GM19193 (cell line): ENCODE measurements around the gene ARHGEF6.

Experiments used
- POLR2A ChIP-seq: IDR thresholded peaks from 4 replicates; pipeline ENCODE4 v1.6.1; 2011; ENCODE audit not compliant: insufficient read depth, insufficient read length; ENCODE audit errors: extremely low read depth

The ARHGEF6 gene

GRCh38 chrX:136780763-136781162 is at the start of gene ARHGEF6:
Gene ARHGEF6 (minus strand): TSS chrX:136780932. CDS start chrX:136780882, 50 bp downstream.
- no peak for TF ChIP-seq POLR2A

- TF ChIP-seq POLR2A, result no peak
Measured at GRCh38 chrX:136829413-136829812, 48.7 kb upstream of the ARHGEF6 start.

- TF ChIP-seq POLR2A, result no peak
Measured at GRCh38 chrX:136828830-136829229, 48.1 kb upstream of the ARHGEF6 start.

- TF ChIP-seq POLR2A, result no peak
Measured at GRCh38 chrX:136827026-136827425, 46.3 kb upstream of the ARHGEF6 start.

DNA sequence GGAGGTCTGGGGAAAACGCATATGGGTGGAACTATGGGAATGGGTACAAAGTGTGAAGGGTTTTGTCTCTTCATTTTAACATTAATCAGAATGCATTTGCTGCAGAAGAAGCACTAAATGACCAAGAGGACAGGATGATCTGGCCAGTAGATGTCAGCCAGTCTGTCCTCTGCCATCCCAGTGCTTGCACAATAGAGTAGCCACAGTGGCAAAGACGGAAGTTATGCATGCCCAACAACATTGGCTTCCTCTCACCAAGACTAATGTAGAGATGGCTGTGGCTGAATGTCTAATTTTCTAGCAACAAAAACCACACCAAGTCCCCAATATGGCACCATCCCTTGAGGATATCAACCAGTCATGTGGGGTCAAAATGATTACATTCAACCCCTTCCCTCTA is 45.0 kb upstream of the ARHGEF6 start:
- TF ChIP-seq POLR2A, result no peak

DNA sequence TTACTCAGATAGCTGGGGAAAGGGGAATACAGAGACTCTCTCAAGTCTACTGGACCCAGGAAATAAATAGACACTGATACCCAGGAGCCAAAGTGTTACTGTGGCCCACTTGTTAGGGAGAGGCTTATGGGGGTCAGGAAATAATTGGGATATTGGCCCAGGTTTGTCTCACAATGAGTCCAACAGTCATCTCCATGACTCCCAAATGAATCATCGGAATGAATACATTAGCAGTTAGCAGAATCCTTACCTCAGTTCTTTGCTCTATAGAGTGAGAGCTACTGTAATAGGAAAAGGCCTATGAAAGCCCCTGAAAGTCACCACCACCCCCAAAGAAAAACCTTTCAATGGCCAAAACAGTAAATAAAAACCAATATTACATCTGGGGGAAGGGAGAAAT is 42.4 kb upstream of the ARHGEF6 start:
- no peak for TF ChIP-seq POLR2A

GRCh38 chrX:136822337-136823095 is 41.8 kb upstream of the ARHGEF6 start:
- TF ChIP-seq POLR2A, result no peak

- no peak for TF ChIP-seq POLR2A
Measured at GRCh38 chrX:136819031-136819703, 38.4 kb upstream of the ARHGEF6 start.

DNA sequence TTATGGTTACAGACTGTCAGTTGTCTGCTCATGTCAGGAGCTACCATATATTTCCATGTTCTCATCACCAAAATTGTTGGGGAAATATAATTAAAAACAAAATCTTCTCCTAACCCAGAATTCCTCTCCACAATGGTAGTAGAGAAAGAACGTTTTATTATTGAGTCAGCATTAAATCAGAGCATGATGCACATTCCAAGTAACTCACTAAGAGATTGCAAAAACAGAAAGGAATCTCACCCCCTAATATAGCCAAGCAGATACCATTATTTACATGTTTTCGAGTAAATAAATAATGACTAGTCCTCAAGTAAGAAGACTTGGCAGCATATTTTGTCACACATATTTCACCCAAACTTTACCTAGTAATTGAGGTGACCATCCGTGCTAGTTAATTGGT is 36.2 kb upstream of the ARHGEF6 start:
- no peak for TF ChIP-seq POLR2A

GRCh38 chrX:136814847-136815750 is 34.4 kb upstream of the ARHGEF6 start:
- TF ChIP-seq POLR2A, result no peak

- TF ChIP-seq POLR2A, result no peak
Measured at GRCh38 chrX:136812286-136812685, 31.6 kb upstream of the ARHGEF6 start.

DNA sequence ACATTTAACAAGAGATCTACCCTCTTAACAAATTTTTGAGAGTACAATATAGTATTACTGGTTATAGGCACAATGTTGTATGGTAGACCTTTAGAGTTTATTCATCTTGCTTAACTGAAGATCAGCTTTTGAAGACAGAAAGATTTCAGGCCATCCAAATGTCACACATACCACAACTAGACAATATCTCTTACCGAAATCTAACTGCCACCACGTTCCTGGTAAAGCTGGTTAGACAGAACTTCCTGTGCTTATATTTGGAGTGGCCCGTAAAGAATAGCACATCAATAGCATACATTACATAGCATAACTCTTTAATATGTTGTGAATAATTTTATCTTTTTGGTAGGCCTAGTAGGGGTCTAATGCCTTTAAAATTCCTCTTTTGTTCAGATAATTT is 29.8 kb upstream of the ARHGEF6 start:
- TF ChIP-seq POLR2A, result no peak

GRCh38 chrX:136806891-136807410 is 26.2 kb upstream of the ARHGEF6 start:
- no peak for TF ChIP-seq POLR2A

- TF ChIP-seq POLR2A, result no peak
Measured at GRCh38 chrX:136802515-136802914, 21.8 kb upstream of the ARHGEF6 start.

- TF ChIP-seq POLR2A, result no peak
Measured at GRCh38 chrX:136797787-136798186, 17.1 kb upstream of the ARHGEF6 start.
